HCT116 (cell line): Measurements from ENCODE around the gene COL5A1. TPM values are rescaled to one million over a fixed set of nuclear protein-coding genes. Genes with fewer than 3 reads are reported as not detected.

ENCODE experiments used
- ATAC-seq: fragments of 200-7000 bp; cut with Tn5 transposase; 2 replicates; pipeline ENCODE4 v1.9.1; 2020; ENCODE audit warnings: mild to moderate bottlenecking, moderate library complexity
- BruUV-seq: library from RNA; stranded (reverse); fragments of 400-500 nt; replicated peaks from 2 replicates; lab custom pipeline; 2021; lab: Mats Ljungman, UMichigan
- CTCF ChIA-PET: fragments of 300-600 bp; sonication (Branson Sonifier 250); formaldehyde crosslinking; loops from one replicate; lab custom pipeline; 2021; ENCODE audit warnings: antibody characterized with exemption; lab: Charles Lee
- POLR2A ChIA-PET: fragments of 300-600, 350-600 bp; sonication (Branson Sonifier 250); formaldehyde crosslinking; loops from one replicate; lab custom pipeline; 2021; ENCODE audit warnings: antibody characterized with exemption; lab: Charles Lee
- RAD21 ChIA-PET, 2 experiments: fragments of 300-600 bp; sonication (Branson Sonifier 250); formaldehyde crosslinking; loops; one replicate each; lab custom pipeline; 2023; ENCODE audit warnings: low total read pairs in 2 of 2; ENCODE audit not compliant: uncharacterized antibody in 2 of 2, unreplicated experiment in 2 of 2, low non-redundant PET in 1 of 2; lab: Charles Lee
- DNase-seq: peaks from one replicate; pipeline ENCODE4 v3.0.0-alpha.2; 2010; ENCODE audit warnings: low read depth, low spot score
- H2AFZ ChIP-seq: fragments of 200-600 bp; shearing (Covaris generic), sonication (generic); 2 replicates; pipeline ENCODE4 v1.6.1; 2017; ENCODE audit warnings: low read depth, mixed run types, mixed read lengths, antibody characterized with exemption, low read length; ENCODE audit not compliant: poor library complexity, severe bottlenecking
- H3K27ac ChIP-seq: 2 replicates; pipeline ENCODE4 v1.5.1; 2012; ENCODE audit warnings: low read depth, low read length
- H3K27me3 ChIP-seq: fragments of 200-600 bp; sonication (generic); 2 replicates; pipeline ENCODE4 v1.6.1; 2016; ENCODE audit warnings: mixed run types, low read length, mixed read lengths; ENCODE audit not compliant: insufficient read depth
- H3K36me3 ChIP-seq, 2 experiments: fragments of 200-500 bp in 1 of 2; fragments of 200-600 bp in 1 of 2; sonication (Bioruptor generic) in 1 of 2; sonication (generic) in 1 of 2; 2 replicates each; pipeline versions ENCODE4 v1.5.1 to v1.6.1; 2014 to 2016; ENCODE audit warnings: low read length in 2 of 2, inconsistent platforms in 1 of 2, mixed read lengths in 1 of 2, mixed run types in 1 of 2; ENCODE audit not compliant: insufficient read depth in 2 of 2, control insufficient read depth in 1 of 2
- H3K4me1 ChIP-seq, 2 experiments: fragments of 200-600 bp in 1 of 2; sonication (generic) in 1 of 2; 2 replicates each; pipeline versions ENCODE4 v1.5.1 to v1.6.1; 2012 to 2017; ENCODE audit warnings: low read length in 2 of 2, inconsistent platforms in 1 of 2, mild to moderate bottlenecking in 1 of 2, mixed read lengths in 1 of 2, mixed run types in 1 of 2, moderate library complexity in 1 of 2; ENCODE audit not compliant: insufficient read depth in 2 of 2, control insufficient read depth in 1 of 2
- H3K4me2 ChIP-seq: fragments of 200-600 bp; sonication (generic); 2 replicates; pipeline ENCODE4 v1.6.1; 2017; ENCODE audit warnings: mixed run types, low read length, mixed read lengths
- H3K4me3 ChIP-seq, 2 experiments: fragments of 200-600 bp in 1 of 2; sonication (generic) in 1 of 2; replicated peaks in 1 of 2; 2 replicates each; pipeline ENCODE4 v1.5.1; 2011 to 2016; ENCODE audit warnings: low read length in 2 of 2, control low read depth in 1 of 2, low read depth in 1 of 2, mild to moderate bottlenecking in 1 of 2, mixed read lengths in 1 of 2, mixed run types in 1 of 2
- H3K79me2 ChIP-seq: fragments of 200-600 bp; sonication (generic); 2 replicates; pipeline ENCODE4 v1.6.1; 2017; ENCODE audit warnings: mild to moderate bottlenecking, mixed run types, low read length, moderate library complexity, mixed read lengths; ENCODE audit not compliant: insufficient read depth
- H3K9ac ChIP-seq: fragments of 200-600 bp; sonication (generic); 2 replicates; pipeline ENCODE4 v1.6.1; 2016; ENCODE audit warnings: low read length, mixed read lengths
- H3K9me2 ChIP-seq: fragments of 200-600 bp; sonication (generic), shearing (Covaris generic); 2 replicates; pipeline ENCODE4 v1.6.1; 2017; ENCODE audit warnings: mixed run types, mild to moderate bottlenecking, moderate library complexity; ENCODE audit not compliant: insufficient read depth
- H3K9me3 ChIP-seq, 2 experiments: fragments of 200-500 bp in 1 of 2; fragments of 200-600 bp in 1 of 2; sonication (Bioruptor generic) in 1 of 2; sonication (generic) in 1 of 2; 2 replicates each; pipeline ENCODE4 v1.6.1; 2014 to 2017; ENCODE audit warnings: low read length in 2 of 2, mixed read lengths in 2 of 2, inconsistent platforms in 1 of 2, low read depth in 1 of 2, mild to moderate bottlenecking in 1 of 2, mixed run types in 1 of 2, moderate library complexity in 1 of 2; ENCODE audit not compliant: control insufficient read depth in 1 of 2, insufficient read depth in 1 of 2
- H4K20me1 ChIP-seq: fragments of 200-600 bp; sonication (generic), shearing (Covaris generic); 2 replicates; pipeline ENCODE4 v1.6.1; 2017; ENCODE audit warnings: mixed run types, mild to moderate bottlenecking, moderate library complexity; ENCODE audit not compliant: insufficient read depth
- CBX3 ChIP-seq: IDR thresholded peaks from 2 replicates; pipeline ENCODE4 v1.6.1; 2012; ENCODE audit warnings: low read depth
- CTCF ChIP-seq, 3 experiments: fragments of 200-600 bp in 1 of 3; sonication (generic) in 1 of 3; IDR thresholded peaks in 2 of 3; conservative IDR thresholded peaks in 1 of 3; 2 replicates each; pipeline ENCODE4 v1.5.1; 2012 to 2017; ENCODE audit warnings: low read depth in 2 of 3, low read length in 2 of 3, antibody characterized with exemption in 1 of 3, borderline replicate concordance in 1 of 3, control low read depth in 1 of 3, mild to moderate bottlenecking in 1 of 3, mixed read lengths in 1 of 3, mixed run types in 1 of 3, moderate library complexity in 1 of 3; ENCODE audit not compliant: insufficient read depth in 1 of 3
- EZH2 ChIP-seq: fragments of 200-600 bp; sonication (generic); IDR thresholded peaks from 2 replicates; pipeline ENCODE4 v1.6.1; 2017; ENCODE audit warnings: antibody characterized with exemption, mixed run types
- FOSL1 ChIP-seq: IDR thresholded peaks from 2 replicates; pipeline ENCODE4 v1.6.1; 2012; ENCODE audit warnings: low read depth
- JUND ChIP-seq: IDR thresholded peaks from 2 replicates; pipeline ENCODE4 v1.6.1; 2012
- MAX ChIP-seq: IDR thresholded peaks from 2 replicates; pipeline ENCODE4 v1.6.1; 2012
- POLR2A ChIP-seq: IDR thresholded peaks from 2 replicates; pipeline ENCODE4 v1.7.0; 2011; ENCODE audit warnings: borderline replicate concordance; ENCODE audit not compliant: insufficient read depth, insufficient read length; ENCODE audit errors: extremely low read depth
- RAD21 ChIP-seq: IDR thresholded peaks from 2 replicates; pipeline ENCODE4 v1.6.1; 2012; ENCODE audit warnings: low read depth, mild to moderate bottlenecking
- REST ChIP-seq: IDR thresholded peaks from 2 replicates; pipeline ENCODE4 v1.6.1; 2012; ENCODE audit warnings: low read depth
- SIN3A ChIP-seq: IDR thresholded peaks from 2 replicates; pipeline ENCODE4 v1.6.1; 2012; ENCODE audit warnings: low read depth
- SP1 ChIP-seq: IDR thresholded peaks from 2 replicates; pipeline ENCODE4 v1.6.1; 2012; ENCODE audit warnings: low read depth
- ZFX ChIP-seq: fragments of 450-650 bp; IDR thresholded peaks from 2 replicates; pipeline ENCODE4 v1.6.1; 2017
- ZNF274 ChIP-seq: fragments of 200-500 bp; sonication (Bioruptor generic); IDR thresholded peaks from 2 replicates; pipeline ENCODE4 v1.6.1; 2014; ENCODE audit warnings: mild to moderate bottlenecking, low read depth, low read length, inconsistent platforms
- intact Hi-C: fragments of 100-400 bp; cut with micrococcal nuclease; formaldehyde crosslinking; loops from 2 replicates; pipeline ENCODE4 v1.10.0; 2022
- total RNA-seq: library from RNA; stranded (reverse); gene quantifications from one replicate; pipeline ENCODE4 v1.2.1, GENCODE V29; 2021; ENCODE audit not compliant: unreplicated experiment

Gene COL5A1
- total RNA-seq, 1 experiment from 2014 or later, result 0.30 TPM

GRCh38 chr9:134844821-134845220 is 203.2 kb downstream of the COL5A1 start (continued):
- no peak for TF ChIP-seq MAX

- POLR2A ChIA-PET, result no interaction called here
- CTCF ChIA-PET, result no interaction called here
- H3K27me3 ChIP-seq, result peaks cover 32% of the 10 kb centered on the region; the same call in 1 of the 2 replicates
Observed at GRCh38 chr9:134846187-134846586, 204.6 kb downstream of the COL5A1 start.

More at GRCh38 chr9:134846187-134846586, 204.6 kb downstream of the COL5A1 start:
- TF ChIP-seq POLR2A, result no peak
- TF ChIP-seq EZH2, result no peak
- TF ChIP-seq RAD21, result no peak
- no peak for TF ChIP-seq SP1
- TF ChIP-seq ZFX, result no peak
- TF ChIP-seq CBX3, result no peak
- no peak for TF ChIP-seq FOSL1
- no peak for TF ChIP-seq JUND
- TF ChIP-seq CTCF (IDR thresholded peaks at IDR 0.05 in 2 of 3, conservative IDR thresholded peaks at IDR 0.05 in 1 of 3; ENCODE audit: borderline replicate concordance in 1 of 3, insufficient read depth in 1 of 3, low read depth in 2 of 3, low read length in 2 of 3), result no peak
- no peak for TF ChIP-seq ZNF274
- no peak for TF ChIP-seq REST
- TF ChIP-seq SIN3A, result no peak
- Histone ChIP-seq H3K4me1 (no peaks in the 10 kb centered on the region), H3K9me2 (no peaks in the 10 kb centered on the region), H3K79me2 (no peaks in the 10 kb centered on the region), H3K4me2 (no peak overlapping the region), H3K4me3 (no peak overlapping the region), H3K36me3 (no peaks in the 10 kb centered on the region), H2AFZ (no peak overlapping the region), H3K9ac (no peak overlapping the region), H3K9me3 (peaks cover 0 to 3% of the 10 kb centered on the region in 2 experiments; a peak in 1 of 4 replicates), H3K27ac (no peak overlapping the region), H4K20me1 (no peaks in the 10 kb centered on the region)
- no peak for ATAC-seq
- no TSS peak for BruUV-seq
- RAD21 ChIA-PET, result no interaction called here
- DNase-seq, result no peak
- intact Hi-C loops, result no loop called here
